ENCODE measurements around the gene CRIP1.

CRIP1 gene

GRCh38 chr14:105467249-105467941 is 19.3 kb upstream of the CRIP1 start:
- TF ChIP-seq, protein P1, sequence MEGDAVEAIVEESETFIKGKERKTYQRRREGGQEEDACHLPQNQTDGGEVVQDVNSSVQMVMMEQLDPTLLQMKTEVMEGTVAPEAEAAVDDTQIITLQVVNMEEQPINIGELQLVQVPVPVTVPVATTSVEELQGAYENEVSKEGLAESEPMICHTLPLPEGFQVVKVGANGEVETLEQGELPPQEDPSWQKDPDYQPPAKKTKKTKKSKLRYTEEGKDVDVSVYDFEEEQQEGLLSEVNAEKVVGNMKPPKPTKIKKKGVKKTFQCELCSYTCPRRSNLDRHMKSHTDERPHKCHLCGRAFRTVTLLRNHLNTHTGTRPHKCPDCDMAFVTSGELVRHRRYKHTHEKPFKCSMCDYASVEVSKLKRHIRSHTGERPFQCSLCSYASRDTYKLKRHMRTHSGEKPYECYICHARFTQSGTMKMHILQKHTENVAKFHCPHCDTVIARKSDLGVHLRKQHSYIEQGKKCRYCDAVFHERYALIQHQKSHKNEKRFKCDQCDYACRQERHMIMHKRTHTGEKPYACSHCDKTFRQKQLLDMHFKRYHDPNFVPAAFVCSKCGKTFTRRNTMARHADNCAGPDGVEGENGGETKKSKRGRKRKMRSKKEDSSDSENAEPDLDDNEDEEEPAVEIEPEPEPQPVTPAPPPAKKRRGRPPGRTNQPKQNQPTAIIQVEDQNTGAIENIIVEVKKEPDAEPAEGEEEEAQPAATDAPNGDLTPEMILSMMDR (IDR thresholded peaks at IDR 0.05), result no peak
- no peak for TF ChIP-seq ZFX (IDR thresholded peaks at IDR 0.05; ENCODE audit: borderline replicate concordance)
- H3K27ac ChIP-seq, result peak overlapping the region; percentile 52

DNA sequence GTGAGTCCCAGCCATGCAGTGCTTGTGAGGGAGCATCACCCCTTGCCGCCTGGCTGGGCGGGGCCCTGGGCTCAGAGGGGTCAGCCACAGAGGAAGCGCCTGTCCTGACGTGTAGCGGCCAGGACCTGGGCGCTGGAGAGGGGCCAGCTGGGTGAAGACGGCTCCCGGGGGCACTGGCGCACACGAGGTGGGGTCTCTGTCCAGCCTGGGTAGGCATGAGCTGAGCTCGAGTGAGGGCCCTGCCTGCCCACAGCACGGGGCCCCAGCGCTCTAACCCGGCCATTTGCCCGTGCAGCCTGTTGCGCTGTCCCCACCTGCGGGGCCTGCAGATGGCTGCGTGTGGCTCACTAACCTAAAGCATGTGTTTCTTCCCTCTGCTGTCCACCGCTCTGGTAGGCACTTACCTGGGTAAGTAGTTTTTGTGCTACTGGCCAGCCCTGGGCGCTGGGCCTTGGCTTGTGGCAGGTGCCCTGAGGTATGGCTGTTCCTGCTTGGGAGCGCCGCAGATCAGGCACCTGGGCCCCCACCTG is 18.7 kb upstream of the CRIP1 start:
- H3K27ac ChIP-seq, result peak overlapping the region; percentile 52
- TF ChIP-seq, protein P1 (IDR thresholded peaks at IDR 0.05), result no peak
- TF ChIP-seq ZFX (IDR thresholded peaks at IDR 0.05; ENCODE audit: borderline replicate concordance), result no peak

GRCh38 chr14:105468621-105469241 is 18.0 kb upstream of the CRIP1 start:
- no peak for TF ChIP-seq ZFX (IDR thresholded peaks at IDR 0.05; ENCODE audit: borderline replicate concordance)
- TF ChIP-seq, protein P1 (IDR thresholded peaks at IDR 0.05), result no peak
- H3K27ac ChIP-seq, result peak overlapping the region; percentile 52

DNA sequence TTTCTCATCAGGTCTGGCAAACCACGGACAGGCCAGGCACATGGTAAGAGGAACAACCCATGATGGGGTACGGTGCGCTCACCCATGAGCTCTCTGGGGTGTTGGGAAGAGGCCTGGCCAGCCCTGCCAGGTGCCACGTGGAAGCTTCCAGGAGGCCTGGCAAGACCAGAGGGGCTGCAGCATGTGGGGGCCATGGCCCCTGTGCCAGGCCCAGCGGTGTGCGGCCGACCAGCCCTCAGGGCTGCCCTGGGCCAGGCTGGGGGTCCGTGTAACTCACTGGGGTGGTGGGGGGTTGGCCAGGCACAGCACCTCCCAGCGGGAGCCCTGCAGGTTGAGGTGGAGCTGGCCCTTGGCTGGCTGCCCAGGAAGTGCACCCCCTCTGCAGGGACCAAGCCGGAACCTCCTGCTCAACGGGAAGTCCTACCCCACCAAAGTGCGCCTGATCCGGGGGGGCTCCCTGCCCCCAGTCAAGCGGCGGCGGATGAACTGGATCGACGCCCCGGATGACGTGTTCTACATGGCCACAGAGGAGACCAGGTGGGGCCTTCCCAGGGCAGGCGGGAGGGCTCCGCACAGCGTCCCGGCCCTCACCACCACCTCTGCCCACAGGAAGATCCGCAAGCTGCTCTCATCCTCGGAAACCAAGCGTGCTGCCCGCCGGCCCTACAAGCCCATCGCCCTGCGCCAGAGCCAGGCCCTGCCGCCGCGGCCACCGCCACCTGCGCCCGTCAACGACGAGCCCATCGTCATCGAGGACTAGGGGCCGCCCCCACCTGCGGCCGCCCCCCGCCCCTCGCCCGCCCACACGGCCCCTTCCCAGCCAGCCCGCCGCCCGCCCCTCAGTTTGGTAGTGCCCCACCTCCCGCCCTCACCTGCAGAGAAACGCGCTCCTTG is 17.0 kb upstream of the CRIP1 start:
- TF ChIP-seq, protein P1 (IDR thresholded peaks at IDR 0.05), result no peak
- TF ChIP-seq ZFX (IDR thresholded peaks at IDR 0.05; ENCODE audit: borderline replicate concordance), result no peak
- peak overlapping the region; percentile 52 for H3K27ac ChIP-seq

GRCh38 chr14:105470350-105471296 is 16.1 kb upstream of the CRIP1 start:
- peak overlapping the region; percentile 95 for H3K27ac ChIP-seq
- no peak for TF ChIP-seq ZFX (IDR thresholded peaks at IDR 0.05; ENCODE audit: borderline replicate concordance)
- TF ChIP-seq, protein P1 (IDR thresholded peaks at IDR 0.05), result no peak

GRCh38 chr14:105471297-105471821 is 15.3 kb upstream of the CRIP1 start:
- peak overlapping the region; percentile 95 for H3K27ac ChIP-seq

More at GRCh38 chr14:105471297-105471821, 15.3 kb upstream of the CRIP1 start:
- TF ChIP-seq, protein P1 (IDR thresholded peaks at IDR 0.05), result no peak
- no peak for TF ChIP-seq ZFX (IDR thresholded peaks at IDR 0.05; ENCODE audit: borderline replicate concordance)

All from 22Rv1 (cell line).